ENCODE measurements around the gene CYP46A1. TPM values are rescaled to one million over a fixed set of nuclear protein-coding genes. Genes with fewer than 3 reads are reported as not detected.
A peak's percentile ranks its signal among the peaks of the same experiment; 100 is the strongest.

CYP46A1 gene
- total and polyA plus RNA-seq, 2 donors (not counting 1 experiment from before 2014, with no cell fraction given), result 0.11 to 0.33 TPM

DNA sequence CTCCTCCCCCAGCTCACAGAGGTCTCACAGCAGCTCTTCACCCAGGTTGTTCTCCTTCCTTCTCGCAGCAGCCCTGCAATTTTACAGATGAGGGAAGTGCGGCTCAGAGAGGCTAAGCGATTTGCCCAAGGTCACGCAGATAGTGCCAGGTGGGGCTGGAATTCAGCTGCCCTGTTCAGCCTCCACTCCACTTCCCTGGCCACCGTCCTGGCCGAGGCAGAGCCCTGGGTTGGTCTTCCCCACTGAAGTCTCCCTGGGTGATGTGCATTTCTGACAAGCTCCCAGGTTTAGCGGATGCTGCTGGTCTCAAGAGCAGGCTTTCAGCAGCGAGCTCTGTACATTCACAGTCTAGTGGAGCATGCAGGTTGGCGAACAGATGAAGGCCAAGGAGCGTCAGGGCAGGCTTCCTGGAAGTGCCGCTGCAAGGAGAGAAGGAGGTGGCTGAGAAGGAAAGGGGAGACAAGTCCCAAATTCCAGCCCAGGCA, 80.2 kb downstream of the CYP46A1 start:
- H3K4me3 ChIP-seq (replicated peaks in 1 of 4; ENCODE audit: control extremely low read depth in 1 of 4, insufficient read depth in 1 of 4, low read depth in 3 of 4, low read length in 4 of 4), result no peak overlapping the region
- H3K27me3 ChIP-seq (ENCODE audit: control insufficient read depth, insufficient read depth, low read length), result no peaks in the 10 kb centered on the region
- H4K20me1 ChIP-seq (ENCODE audit: control insufficient read depth, extremely low read depth, insufficient read depth, low read length), result no peaks in the 10 kb centered on the region
- no peak overlapping the region for H3K27ac ChIP-seq (ENCODE audit: insufficient read depth, low read length)
- H3K4me2 ChIP-seq (ENCODE audit: extremely low read depth, insufficient read depth, low read length), result no peak overlapping the region
- no peak overlapping the region for H3K9ac ChIP-seq (ENCODE audit: insufficient read depth, low read length)
- H2AFZ ChIP-seq (ENCODE audit: low read length), result no peak overlapping the region
- no peaks in the 10 kb centered on the region for H3K36me3 ChIP-seq (ENCODE audit: control insufficient read depth, insufficient read depth, low read length)
- H3K4me1 ChIP-seq (ENCODE audit: control insufficient read depth, extremely low read depth, insufficient read depth, low read length), result peaks cover 7% of the 10 kb centered on the region
- no peak for DNase-seq (ENCODE audit: low read depth in 2 of 2)
- TF ChIP-seq, protein P1, sequence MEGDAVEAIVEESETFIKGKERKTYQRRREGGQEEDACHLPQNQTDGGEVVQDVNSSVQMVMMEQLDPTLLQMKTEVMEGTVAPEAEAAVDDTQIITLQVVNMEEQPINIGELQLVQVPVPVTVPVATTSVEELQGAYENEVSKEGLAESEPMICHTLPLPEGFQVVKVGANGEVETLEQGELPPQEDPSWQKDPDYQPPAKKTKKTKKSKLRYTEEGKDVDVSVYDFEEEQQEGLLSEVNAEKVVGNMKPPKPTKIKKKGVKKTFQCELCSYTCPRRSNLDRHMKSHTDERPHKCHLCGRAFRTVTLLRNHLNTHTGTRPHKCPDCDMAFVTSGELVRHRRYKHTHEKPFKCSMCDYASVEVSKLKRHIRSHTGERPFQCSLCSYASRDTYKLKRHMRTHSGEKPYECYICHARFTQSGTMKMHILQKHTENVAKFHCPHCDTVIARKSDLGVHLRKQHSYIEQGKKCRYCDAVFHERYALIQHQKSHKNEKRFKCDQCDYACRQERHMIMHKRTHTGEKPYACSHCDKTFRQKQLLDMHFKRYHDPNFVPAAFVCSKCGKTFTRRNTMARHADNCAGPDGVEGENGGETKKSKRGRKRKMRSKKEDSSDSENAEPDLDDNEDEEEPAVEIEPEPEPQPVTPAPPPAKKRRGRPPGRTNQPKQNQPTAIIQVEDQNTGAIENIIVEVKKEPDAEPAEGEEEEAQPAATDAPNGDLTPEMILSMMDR (conservative IDR thresholded peaks at IDR 0.05 in 1 of 2, IDR thresholded peaks at IDR 0.05 in 1 of 2; ENCODE audit: low read depth in 1 of 2, low read length in 2 of 2), result no peak
- no peak for TF ChIP-seq EZH2 (IDR thresholded peaks at IDR 0.05; ENCODE audit: low read length, missing control alignments)
- H3K9me3 ChIP-seq (ENCODE audit: control insufficient read depth, insufficient read depth, low read depth, low read length), result no peaks in the 10 kb centered on the region
- H3K79me2 ChIP-seq (ENCODE audit: control insufficient read depth, insufficient read depth, low read length), result no peaks in the 10 kb centered on the region

GRCh38 chr14:99768381-99768780, 84.3 kb downstream of the CYP46A1 start:
- Histone ChIP-seq H2AFZ (ENCODE audit: low read length) (no peak overlapping the region), H3K4me2 (ENCODE audit: extremely low read depth, insufficient read depth, low read length) (no peak overlapping the region), H3K9ac (ENCODE audit: insufficient read depth, low read length) (no peak overlapping the region)

GRCh38 chr14:99769123-99769522, 85.0 kb downstream of the CYP46A1 start:
- no peak overlapping the region for H3K4me2 ChIP-seq (ENCODE audit: extremely low read depth, insufficient read depth, low read length)
- H3K27me3 ChIP-seq (ENCODE audit: control insufficient read depth, insufficient read depth, low read length), result no peaks in the 10 kb centered on the region
- no peak overlapping the region for H3K9ac ChIP-seq (ENCODE audit: insufficient read depth, low read length)
- H3K4me3 ChIP-seq (replicated peaks in 1 of 4; ENCODE audit: control extremely low read depth in 1 of 4, insufficient read depth in 1 of 4, low read depth in 3 of 4, low read length in 4 of 4), result no peak overlapping the region
- H2AFZ ChIP-seq (ENCODE audit: low read length), result no peak overlapping the region
- H3K36me3 ChIP-seq (ENCODE audit: control insufficient read depth, insufficient read depth, low read length), result no peaks in the 10 kb centered on the region
- H4K20me1 ChIP-seq (ENCODE audit: control insufficient read depth, extremely low read depth, insufficient read depth, low read length), result no peaks in the 10 kb centered on the region
- no peaks in the 10 kb centered on the region for H3K9me3 ChIP-seq (ENCODE audit: control insufficient read depth, insufficient read depth, low read depth, low read length)
- peaks cover 5% of the 10 kb centered on the region for H3K4me1 ChIP-seq (ENCODE audit: control insufficient read depth, extremely low read depth, insufficient read depth, low read length)
- H3K79me2 ChIP-seq (ENCODE audit: control insufficient read depth, insufficient read depth, low read length), result no peaks in the 10 kb centered on the region
- no peak overlapping the region for H3K27ac ChIP-seq (ENCODE audit: insufficient read depth, low read length)
- no peak for TF ChIP-seq EZH2 (IDR thresholded peaks at IDR 0.05; ENCODE audit: low read length, missing control alignments)
- TF ChIP-seq, protein P1 (conservative IDR thresholded peaks at IDR 0.05 in 1 of 2, IDR thresholded peaks at IDR 0.05 in 1 of 2; ENCODE audit: low read depth in 1 of 2, low read length in 2 of 2), result no peak
- no peak for DNase-seq (ENCODE audit: low read depth in 2 of 2)

More at GRCh38 chr14:99768381-99768780, 84.3 kb downstream of the CYP46A1 start:
- Histone ChIP-seq H3K36me3 (ENCODE audit: control insufficient read depth, insufficient read depth, low read length) (no peaks in the 10 kb centered on the region), H3K9me3 (ENCODE audit: control insufficient read depth, insufficient read depth, low read depth, low read length) (no peaks in the 10 kb centered on the region), H3K27ac (ENCODE audit: insufficient read depth, low read length) (no peak overlapping the region), H3K4me1 (ENCODE audit: control insufficient read depth, extremely low read depth, insufficient read depth, low read length) (peaks cover 5% of the 10 kb centered on the region), H3K27me3 (ENCODE audit: control insufficient read depth, insufficient read depth, low read length) (no peaks in the 10 kb centered on the region), H3K4me3 (replicated peaks in 1 of 4; ENCODE audit: control extremely low read depth in 1 of 4, insufficient read depth in 1 of 4, low read depth in 3 of 4, low read length in 4 of 4) (no peak overlapping the region), H3K79me2 (ENCODE audit: control insufficient read depth, insufficient read depth, low read length) (no peaks in the 10 kb centered on the region), H4K20me1 (ENCODE audit: control insufficient read depth, extremely low read depth, insufficient read depth, low read length) (no peaks in the 10 kb centered on the region)
- TF ChIP-seq EZH2 (IDR thresholded peaks at IDR 0.05; ENCODE audit: low read length, missing control alignments), result no peak
- TF ChIP-seq, protein P1 (conservative IDR thresholded peaks at IDR 0.05 in 1 of 2, IDR thresholded peaks at IDR 0.05 in 1 of 2; ENCODE audit: low read depth in 1 of 2, low read length in 2 of 2), result no peak
- DNase-seq (ENCODE audit: low read depth in 2 of 2), result peak in 1 of 2 donors; percentile 33
